Measurements from ENCODE around the gene RUNDC3A.

- TF ChIP-seq CTCF (IDR thresholded peaks at IDR 0.05; ENCODE audit: low read depth, low read length) (no peak), EZH2phosphoT487 (IDR thresholded peaks at IDR 0.05; ENCODE audit: low read depth) (no peak)
Measured at GRCh38 chr17:44307387-44308186, 814 bp upstream of the RUNDC3A start.

Measured in OCI-LY3 (cell line).